GM21390 (cell line): ENCODE data around the gene RAN.
"Not testable (repeated sequence)": the region's sequence is repeated elsewhere in the genome, so short reads cannot be mapped to it uniquely, and the experiment has no call there.

Experiments
- ATAC-seq: cut with Tn5 transposase; IDR thresholded peaks from one replicate; pipeline ENCODE4 v1.9.1; 2021; ENCODE audit not compliant: unreplicated experiment

RAN gene

GRCh38 chr12:130877333-130877732 lies 5.5 kb downstream of the RAN start:
- ATAC-seq = no peak

- ATAC-seq = no peak
These were observed 6.6 kb downstream of the RAN start for GRCh38 chr12:130878193-130879185.

- peak; percentile 83 for ATAC-seq
These were observed 7.4 kb downstream of the RAN start for GRCh38 chr12:130879212-130879686.

GRCh38 chr12:130879781-130880389 lies 8.0 kb downstream of the RAN start:
- ATAC-seq = peak; percentile 9

- ATAC-seq = peak; percentile 52
These were observed 8.6 kb downstream of the RAN start for GRCh38 chr12:130880411-130880885.

GRCh38 chr12:130881046-130881445 lies 9.2 kb downstream of the RAN start:
- no peak for ATAC-seq

GRCh38 chr12:130881548-130881947 lies 9.7 kb downstream of the RAN start:
- ATAC-seq = no peak

GRCh38 chr12:130887190-130887589 lies 15.3 kb downstream of the RAN start:
- not testable (repeated sequence) for ATAC-seq

- no peak for ATAC-seq
These were observed 32.2 kb downstream of the RAN start for GRCh38 chr12:130904064-130904463.

- not testable (repeated sequence) for ATAC-seq
These were observed 33.1 kb downstream of the RAN start for GRCh38 chr12:130904936-130905455.

GRCh38 chr12:130909111-130909510 lies 37.2 kb downstream of the RAN start:
- no peak for ATAC-seq

- no peak for ATAC-seq
These were observed 39.3 kb downstream of the RAN start for GRCh38 chr12:130911193-130911592.

- ATAC-seq = no peak
These were observed 40.1 kb downstream of the RAN start for GRCh38 chr12:130911933-130912332.

GRCh38 chr12:130916241-130916911 lies 44.5 kb downstream of the RAN start:
- ATAC-seq = no peak

GRCh38 chr12:130917607-130918006 lies 45.7 kb downstream of the RAN start:
- no peak for ATAC-seq

GRCh38 chr12:130919086-130919485 lies 47.2 kb downstream of the RAN start:
- ATAC-seq = no peak

- ATAC-seq = no peak
These were observed 48.3 kb downstream of the RAN start for GRCh38 chr12:130920119-130920703.

- no peak for ATAC-seq
These were observed 49.0 kb downstream of the RAN start for GRCh38 chr12:130920723-130921381.

- ATAC-seq = no peak
These were observed 50.7 kb downstream of the RAN start for GRCh38 chr12:130922511-130922953.
